Measurements from ENCODE around the gene ERAP2.

DNA sequence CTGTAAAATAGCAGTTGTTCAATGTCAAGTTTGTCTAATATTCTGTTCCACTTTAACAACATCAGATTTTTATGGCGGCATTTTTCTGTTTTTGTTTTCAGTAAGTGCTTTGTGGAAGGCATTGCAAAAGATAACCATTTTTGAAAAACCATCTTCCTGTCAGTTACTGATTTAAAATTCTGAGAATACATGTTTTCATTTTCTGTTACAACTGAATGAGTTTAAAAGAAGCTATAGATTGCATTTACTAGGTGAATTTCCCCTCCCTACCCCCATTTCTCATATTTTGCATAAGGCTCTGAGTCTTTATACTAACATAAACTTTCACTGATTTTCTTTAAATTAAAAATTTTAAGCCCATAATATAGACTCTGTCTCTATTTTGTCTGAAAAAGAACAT lies 4.6 kb upstream of the ERAP2 start:
- TF ChIP-seq, protein P1, sequence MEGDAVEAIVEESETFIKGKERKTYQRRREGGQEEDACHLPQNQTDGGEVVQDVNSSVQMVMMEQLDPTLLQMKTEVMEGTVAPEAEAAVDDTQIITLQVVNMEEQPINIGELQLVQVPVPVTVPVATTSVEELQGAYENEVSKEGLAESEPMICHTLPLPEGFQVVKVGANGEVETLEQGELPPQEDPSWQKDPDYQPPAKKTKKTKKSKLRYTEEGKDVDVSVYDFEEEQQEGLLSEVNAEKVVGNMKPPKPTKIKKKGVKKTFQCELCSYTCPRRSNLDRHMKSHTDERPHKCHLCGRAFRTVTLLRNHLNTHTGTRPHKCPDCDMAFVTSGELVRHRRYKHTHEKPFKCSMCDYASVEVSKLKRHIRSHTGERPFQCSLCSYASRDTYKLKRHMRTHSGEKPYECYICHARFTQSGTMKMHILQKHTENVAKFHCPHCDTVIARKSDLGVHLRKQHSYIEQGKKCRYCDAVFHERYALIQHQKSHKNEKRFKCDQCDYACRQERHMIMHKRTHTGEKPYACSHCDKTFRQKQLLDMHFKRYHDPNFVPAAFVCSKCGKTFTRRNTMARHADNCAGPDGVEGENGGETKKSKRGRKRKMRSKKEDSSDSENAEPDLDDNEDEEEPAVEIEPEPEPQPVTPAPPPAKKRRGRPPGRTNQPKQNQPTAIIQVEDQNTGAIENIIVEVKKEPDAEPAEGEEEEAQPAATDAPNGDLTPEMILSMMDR (conservative IDR thresholded peaks at IDR 0.05), result no peak
- TF ChIP-seq ZFX (IDR thresholded peaks at IDR 0.05), result no peak
